SH-SY5Y (cell line): ENCODE data around the gene NLRP1.

Experiments
- GATA2 ChIP-seq: IDR thresholded peaks from 2 replicates; pipeline ENCODE4 v1.6.1; 2011; ENCODE audit warnings: mild to moderate bottlenecking, low read depth, low read length
- GATA3 ChIP-seq: IDR thresholded peaks from 2 replicates; pipeline ENCODE4 v1.6.1; 2011; ENCODE audit warnings: low read depth, mild to moderate bottlenecking, low read length, moderate library complexity

DNA sequence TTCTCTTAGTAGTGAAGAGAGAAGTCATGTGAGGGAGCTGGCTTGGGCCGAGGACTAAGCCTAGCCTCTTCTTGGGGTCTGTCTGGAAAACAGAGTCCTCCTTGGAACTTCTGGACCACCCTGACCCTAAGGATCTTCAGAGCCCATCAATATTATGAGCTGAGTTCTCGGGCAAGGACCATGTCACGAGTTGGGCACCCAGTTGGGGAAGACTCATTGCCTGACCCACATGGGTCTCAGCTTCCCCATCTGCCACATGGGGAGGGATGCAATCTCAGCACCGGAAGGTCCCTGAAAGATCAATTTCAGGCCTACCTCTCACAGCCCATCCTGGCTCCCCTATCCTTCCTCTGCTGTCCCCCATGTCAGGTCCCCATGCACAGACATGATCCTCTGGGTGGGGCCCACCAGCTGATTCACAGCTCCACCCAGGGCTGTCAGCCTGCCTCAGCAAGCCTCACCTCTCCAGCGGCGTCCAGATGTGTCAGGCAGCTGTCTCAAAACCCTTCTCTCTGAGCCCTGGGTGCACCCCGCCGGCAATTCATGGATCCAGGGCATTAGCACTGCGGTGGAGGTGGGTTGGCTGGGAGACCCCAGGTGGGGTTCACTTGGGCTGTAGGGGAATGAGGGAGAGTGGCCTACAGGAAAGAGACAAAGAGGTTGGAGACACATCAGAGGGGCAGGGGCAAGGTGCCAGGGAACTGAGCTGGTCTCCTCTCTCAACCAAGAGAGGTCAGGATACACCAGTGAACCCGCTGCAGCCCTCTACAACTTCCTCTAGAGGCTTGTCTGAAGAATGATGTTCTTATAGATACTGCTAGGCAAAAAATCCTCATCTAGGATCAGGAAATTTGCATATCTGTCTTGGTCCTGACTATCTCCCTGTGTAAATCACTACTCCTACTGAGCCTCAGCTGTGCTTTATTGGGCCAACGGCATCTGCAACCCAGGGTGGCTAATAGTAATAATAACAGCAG, 1.8 kb downstream of the NLRP1 start:
- TF ChIP-seq GATA2 (no peak), GATA3 (no peak)
